IPS-18c (cell line): ENCODE data around the gene MPND.

ENCODE experiments used
- H3K4me3 ChIP-seq: 2 replicates; pipeline ENCODE4 v1.7.0; 2013; ENCODE audit warnings: low read depth, mild to moderate bottlenecking, low read length, moderate library complexity; ENCODE audit not compliant: insufficient read depth
- H3K9me3 ChIP-seq: one replicate; pipeline ENCODE4 v1.6.1; 2013; ENCODE audit warnings: mild to moderate bottlenecking, low read length, moderate library complexity; ENCODE audit not compliant: control insufficient read depth, insufficient read depth

The MPND gene

DNA sequence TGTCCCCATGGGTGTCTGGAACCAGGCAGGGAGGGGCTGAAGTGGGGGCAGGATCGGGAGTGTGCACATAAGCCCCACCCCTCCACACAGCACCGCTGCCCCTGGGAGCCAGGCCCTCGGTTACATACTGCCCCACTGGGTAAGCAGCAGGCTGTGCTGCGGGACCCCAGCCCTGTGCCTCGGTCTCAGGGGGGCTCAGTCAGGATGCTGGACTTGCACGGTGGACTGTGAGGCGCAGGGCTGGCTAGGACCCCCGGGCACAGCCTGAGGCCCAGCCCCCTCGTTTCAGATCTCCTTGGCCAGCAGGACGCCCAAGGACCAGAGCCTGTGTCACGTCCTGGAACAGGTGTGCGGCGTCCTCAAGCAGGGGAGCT is 16.3 kb downstream of the MPND start:
- H3K4me3 ChIP-seq = no peak overlapping the region
- no peaks in the 10 kb centered on the region for H3K9me3 ChIP-seq

DNA sequence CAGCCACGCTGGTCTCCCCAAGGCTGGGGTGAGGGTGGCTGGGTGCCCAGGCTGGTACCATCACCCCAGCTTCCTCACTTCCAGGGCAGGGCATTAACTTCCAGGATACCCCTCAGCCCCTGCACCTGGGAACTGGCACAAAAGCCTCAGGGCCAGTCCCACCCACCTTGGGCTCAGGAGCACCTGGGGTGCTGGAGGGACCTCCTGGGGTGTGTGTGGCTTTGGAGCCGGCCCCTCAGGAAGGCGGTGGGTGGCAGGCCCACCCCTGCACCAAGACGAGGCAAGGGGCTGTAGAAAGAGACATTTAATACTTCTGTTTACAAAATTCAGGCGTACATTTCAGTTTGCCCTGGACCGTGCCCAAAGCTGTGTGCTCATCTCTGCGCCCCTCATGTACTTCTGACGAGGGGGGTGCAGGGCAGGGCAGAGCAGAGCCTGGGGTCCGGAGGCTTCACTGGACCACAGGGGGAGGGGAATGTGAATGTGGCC is 16.8 kb downstream of the MPND start:
- Histone ChIP-seq H3K9me3 (no peaks in the 10 kb centered on the region), H3K4me3 (no peak overlapping the region)

DNA sequence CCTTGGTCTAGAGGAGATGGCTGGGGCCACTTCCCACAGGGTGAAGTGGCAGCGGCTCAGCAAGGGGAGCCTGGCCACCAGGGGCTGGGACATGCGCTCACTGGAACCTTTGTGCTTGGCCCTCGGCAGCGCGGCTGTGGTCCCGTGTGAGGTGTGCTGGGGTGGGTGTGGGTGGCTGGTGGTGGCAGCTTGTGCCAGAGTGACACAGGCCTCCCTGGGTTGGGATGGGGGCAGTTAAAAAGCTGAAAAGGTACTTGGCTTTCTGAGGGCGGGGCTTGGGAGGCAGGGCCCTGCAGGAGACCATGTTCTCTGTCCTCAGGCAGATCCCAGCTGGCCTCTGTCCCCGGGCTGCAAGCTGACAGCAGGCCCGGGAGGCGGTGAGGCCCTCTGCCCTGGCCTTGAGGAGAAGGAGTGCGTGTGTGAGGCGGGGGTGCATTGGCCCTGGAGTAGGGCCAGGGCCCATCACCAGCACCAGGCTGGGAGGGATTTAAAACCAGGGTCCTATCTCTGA is 17.3 kb downstream of the MPND start:
- no peak overlapping the region for H3K4me3 ChIP-seq
- H3K9me3 ChIP-seq = no peaks in the 10 kb centered on the region

DNA sequence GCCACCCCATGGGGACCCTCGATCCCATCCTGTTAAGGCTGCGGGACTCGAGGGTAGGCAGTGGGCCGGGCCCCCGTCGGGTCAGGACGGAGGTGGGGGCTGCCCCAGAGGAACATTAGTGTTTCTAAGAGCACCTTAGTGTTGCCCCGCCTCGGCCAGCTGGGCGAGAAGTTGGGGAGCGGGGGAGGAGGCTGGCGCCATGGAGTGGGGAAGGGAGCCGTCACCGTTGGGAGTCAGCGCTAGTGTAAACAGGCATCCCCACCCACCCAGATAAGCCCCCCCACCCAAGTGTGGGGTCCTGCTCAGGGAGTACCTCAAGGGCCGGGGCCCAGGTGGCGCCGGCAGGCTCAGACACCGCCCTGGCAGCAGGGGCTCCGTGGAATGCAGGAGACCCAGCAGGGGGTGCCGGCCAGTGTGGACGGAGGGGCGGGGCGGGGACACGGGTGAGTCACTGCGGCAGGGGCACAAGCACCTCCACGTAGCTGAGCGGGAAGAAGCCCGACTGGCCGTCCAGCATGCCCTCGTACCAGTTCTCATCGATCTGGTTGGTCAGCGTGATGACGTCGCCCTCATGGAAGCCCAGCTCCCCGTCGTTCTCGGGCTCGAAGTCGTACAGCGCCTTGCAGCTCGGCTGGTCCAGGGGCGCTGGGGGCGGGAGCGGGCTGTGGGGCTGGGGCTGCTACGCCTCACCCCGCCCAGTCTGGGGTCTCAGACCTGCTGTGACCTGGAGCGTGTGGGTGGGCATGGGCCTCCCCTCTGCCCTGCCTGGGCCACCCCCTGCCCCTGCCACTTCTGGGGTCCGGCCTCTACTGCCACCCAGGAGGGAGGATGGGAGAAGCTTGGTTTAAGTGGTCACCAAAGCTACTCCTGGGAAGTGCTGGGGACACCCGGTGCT is 18.0 kb downstream of the MPND start:
- H3K9me3 ChIP-seq = no peaks in the 10 kb centered on the region
- no peak overlapping the region for H3K4me3 ChIP-seq

DNA sequence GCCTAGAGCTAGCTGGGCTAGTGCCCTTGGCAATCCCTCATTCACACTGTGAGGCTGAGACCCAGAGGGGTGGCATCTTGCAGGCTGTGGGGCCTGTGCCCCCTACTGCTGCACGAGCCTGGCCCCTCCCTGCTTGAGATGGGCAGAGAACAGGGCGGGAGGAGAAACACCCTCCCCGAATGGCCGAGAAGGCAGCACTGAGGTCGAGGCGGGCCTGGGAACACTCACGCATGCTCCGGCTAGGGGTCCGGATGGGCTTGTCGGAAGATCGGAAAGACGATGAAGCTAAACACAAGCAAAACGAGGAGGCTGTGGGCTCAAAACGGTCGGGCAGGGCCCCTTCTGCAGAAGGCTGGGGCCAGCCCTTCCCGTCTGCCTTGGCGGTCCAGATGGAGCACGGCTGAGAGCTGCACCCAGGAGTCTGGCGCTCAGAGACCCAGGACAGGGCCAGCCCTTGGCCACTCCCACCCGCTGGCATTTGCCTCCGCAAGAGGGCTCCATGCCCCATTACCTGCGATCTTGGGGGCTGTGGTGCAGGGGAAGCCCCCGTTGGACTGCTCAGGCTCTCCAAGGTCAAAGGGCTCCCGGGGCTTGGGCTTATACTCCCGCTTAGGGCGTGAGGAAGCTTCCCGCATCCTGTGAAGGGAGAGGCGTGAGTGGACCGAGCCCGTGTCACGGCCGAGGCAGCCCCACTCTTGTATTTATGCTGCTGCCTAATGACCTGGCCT is 18.9 kb downstream of the MPND start:
- Histone ChIP-seq H3K9me3 (no peaks in the 10 kb centered on the region), H3K4me3 (no peak overlapping the region)

DNA sequence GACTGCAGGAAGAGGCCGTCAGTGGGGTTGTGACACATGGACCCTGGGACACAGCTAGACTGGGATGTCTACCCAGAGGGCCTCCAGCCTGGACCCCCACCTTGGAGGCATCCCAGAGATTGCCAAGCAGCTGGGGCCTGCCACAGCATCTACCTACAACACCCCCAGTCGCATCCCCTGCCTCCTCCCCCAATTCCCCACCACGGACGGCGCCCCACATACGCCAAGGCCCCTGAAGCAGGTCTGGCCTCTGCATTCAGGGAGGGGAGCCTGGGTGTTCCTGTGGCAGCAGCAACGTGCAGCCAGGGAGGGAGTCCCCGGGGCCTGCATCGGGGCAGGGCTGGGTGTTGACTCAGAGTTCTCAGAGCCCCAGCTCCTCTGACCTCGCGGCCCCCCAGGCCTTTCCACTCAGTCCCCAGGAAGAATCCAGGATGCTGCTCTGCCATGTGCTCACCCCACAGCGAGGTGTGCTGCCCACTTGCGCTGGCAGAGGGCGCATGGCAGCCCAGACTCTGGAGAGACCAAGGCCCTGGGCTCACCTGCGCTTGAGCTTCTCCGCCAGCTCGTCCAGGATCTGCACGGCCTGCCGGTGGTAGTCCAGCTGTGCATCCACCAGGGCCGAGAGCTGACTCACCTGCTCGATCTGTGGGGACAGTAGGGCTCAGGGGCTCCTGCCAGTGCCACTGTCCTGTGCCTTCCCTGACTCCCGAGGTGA is 19.6 kb downstream of the MPND start:
- no peaks in the 10 kb centered on the region for H3K9me3 ChIP-seq
- no peak overlapping the region for H3K4me3 ChIP-seq

DNA sequence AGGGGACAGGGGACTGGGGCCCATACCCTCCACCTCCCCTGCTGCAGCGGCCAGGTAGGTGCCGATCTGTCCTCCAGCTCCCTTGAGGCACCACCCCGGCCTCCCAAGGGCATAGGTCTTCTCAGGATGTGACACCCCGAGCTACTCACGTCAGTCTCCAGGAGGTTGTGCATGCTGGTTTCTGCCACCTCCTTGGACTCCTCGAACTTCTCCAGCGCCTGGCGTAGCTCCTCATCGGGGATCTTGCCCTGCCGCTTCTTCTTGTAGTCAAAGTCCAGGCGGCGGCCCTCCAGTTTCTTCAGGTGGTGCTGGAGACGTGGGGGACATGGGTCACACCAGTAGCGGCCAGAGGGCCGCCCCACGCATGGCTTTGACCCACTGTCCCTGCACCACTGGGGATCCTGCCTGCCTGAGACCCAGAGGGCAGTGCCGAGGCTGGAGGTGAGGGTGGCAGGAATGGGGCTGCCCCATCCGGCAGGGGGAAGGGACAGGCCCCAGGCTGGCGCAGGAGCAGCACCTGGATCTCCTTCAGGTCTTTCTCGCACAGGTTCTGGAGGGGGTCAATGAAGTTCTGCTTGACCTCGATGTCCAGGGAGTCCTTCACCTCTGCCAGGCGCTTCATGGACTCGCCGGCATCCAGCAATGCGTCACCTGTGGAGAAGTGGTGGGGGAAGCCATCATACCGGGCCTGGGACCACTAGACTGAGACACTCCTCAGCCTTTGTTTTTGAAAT is 20.4 kb downstream of the MPND start:
- Histone ChIP-seq H3K9me3 (no peaks in the 10 kb centered on the region), H3K4me3 (no peak overlapping the region)

DNA sequence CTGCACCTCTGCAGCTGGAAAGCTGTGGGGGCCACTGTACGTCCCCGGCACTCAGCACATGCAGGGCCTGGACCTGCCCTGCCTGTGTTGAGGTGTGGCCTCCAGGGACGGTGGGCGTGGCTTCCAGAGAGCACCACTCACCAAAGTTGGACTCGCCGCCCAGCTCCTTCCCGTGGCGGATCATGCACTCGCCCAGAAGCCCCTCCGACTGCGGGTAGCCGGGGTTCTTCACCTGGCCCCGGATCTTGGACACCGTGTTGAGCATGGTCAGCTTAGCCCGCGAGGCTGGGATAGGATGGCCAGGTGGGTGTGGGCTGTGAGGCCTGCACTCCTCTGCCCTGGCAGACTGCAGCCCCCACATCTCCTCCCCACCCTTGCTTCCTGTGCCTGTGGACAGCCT is 22.0 kb downstream of the MPND start:
- H3K4me3 ChIP-seq = no peak overlapping the region
- H3K9me3 ChIP-seq = no peaks in the 10 kb centered on the region

DNA sequence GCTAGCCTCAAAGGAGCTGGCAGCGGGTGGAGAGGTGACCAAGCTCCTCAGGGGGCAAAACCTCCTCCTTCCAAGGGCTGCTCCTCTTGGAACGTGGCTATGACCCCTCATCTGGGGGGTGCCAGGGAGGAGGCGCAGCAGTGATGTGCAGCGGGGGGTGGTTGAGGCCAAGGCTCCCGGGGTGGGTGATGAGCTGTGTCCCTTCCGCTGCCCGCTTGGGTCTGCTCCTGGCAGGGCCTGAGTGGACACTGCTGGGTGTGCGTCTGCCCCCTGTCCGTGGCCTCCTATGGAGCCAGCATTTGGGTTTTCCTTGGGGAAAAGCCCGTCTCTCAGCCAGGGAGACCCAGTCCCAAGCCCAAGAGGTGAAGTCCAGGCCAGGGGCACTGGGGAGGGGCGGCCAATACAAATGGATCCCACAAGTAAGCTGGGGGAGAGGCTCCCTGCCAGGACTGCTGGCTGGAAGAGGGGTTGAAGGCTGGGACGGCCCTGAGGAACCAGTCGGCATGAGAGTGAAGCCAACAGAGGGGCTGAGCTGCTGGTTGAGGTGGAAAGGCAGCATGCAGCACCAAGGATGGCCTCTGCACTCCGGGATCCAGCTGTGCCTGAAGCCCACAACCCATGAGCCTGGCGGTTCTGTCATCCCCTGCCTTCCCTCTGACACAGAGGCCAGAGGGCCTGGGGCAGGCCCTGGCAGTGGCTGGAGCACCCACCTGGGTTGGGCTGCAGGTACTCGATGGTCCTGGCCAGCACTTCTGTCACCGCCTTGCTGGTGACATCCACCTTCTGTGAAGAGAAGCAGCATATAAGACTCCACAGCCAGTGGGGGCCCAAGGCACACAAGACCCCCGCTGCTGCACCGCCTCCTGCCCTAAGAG is 22.7 kb downstream of the MPND start:
- H3K9me3 ChIP-seq = no peaks in the 10 kb centered on the region
- no peak overlapping the region for H3K4me3 ChIP-seq

DNA sequence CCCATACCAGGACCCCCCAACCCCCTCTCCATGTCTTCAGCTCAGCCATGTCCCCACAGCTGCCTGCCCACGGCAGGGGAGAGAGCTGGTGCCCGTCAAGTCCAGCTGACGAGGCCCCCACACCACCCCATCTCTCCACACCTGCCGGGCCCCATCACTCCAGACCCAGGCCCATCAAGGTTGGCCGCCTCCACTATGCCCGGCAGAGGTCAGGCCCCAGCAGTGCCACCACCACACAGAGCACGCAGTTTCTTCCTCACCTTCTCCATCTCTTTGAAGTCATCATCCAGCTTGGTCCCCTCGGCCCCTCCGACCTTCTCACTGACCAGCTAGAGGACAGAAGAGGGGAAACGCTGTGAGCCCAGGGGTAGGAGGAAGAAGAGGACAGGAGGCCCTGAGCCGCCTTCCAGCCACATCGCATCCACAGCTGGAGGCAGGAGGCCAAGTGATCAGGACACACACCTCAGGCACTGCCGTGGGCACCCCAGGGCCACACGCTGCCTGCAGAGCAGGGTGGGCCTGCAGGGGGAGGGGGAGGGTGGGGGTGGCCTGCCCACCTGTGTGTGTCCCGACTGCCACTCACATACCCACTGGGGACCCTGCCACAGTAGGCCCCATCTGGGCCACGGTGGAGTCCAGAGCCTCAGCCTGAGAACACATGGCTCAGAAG is 23.4 kb downstream of the MPND start:
- Histone ChIP-seq H3K4me3 (no peak overlapping the region), H3K9me3 (no peaks in the 10 kb centered on the region)

DNA sequence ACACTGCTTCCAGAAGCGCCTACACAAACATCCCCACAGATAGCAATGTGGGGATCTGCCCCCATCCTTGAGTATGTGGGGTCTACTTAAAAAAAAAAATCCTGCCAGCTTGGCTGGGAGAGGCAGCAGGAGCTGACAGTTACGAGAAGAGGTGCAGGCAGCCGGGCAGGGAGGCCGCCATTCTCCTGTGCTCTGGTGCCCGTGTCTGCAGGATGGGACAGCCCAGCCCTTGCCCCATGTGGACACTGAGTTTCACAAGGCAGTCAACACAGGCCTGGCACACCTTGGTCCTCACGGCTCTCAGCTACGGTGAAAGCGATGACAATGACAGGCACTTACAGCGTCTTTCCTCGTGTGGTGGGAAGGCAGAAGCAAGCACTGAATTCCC is 24.0 kb downstream of the MPND start:
- no peak overlapping the region for H3K4me3 ChIP-seq
- no peaks in the 10 kb centered on the region for H3K9me3 ChIP-seq

DNA sequence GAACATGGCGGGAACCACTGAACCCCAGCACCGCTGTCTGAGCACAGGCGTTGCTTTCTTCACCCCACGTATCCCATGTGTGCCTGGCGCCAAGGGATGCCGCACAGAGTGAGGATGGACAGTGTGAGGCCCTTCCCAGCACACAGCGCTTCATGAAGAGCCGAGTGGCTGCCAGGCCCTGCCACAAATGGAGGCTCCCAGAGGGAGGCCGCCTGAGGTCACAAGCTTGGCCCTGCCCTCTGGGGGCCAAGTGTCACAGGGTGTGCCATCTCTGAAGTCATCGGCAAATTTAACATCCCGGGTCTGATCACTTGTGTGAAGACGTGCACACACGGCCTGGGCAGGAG is 24.4 kb downstream of the MPND start:
- no peak overlapping the region for H3K4me3 ChIP-seq
- no peaks in the 10 kb centered on the region for H3K9me3 ChIP-seq

DNA sequence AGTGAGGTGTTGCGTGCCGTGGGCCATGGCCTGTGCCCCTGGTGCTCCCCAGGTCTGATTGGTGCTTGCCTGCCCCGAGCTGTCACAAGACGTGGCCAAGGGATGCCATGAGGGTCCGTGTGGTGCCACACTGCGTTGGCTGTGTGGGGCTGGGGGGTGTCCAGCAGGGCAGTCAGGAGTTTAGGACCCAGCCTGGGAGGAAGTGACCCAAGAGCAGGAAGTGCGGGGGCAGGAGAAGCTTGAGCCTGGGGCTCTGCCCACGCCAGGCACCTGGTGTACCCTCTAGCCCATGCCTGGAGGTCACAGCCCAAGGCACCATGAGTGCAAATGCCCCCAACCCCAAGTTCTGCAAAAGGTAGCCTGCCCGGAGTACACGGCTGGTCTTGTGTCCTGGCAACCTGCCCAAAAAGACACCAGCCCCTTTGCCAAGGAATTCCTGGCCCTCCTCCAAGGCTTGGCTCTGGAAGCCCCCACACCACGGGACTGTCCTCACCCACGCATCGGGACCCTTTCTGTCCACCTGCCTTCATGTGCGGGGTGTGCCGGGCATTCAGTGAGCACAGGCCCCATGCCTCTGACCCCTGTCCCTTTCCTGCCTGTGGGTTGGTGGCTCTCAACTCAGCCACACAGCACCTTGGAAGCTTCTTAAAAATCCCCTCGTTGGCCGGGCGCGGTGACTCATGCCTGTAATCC is 24.9 kb downstream of the MPND start:
- H3K4me3 ChIP-seq = no peak overlapping the region
- no peaks in the 10 kb centered on the region for H3K9me3 ChIP-seq

DNA sequence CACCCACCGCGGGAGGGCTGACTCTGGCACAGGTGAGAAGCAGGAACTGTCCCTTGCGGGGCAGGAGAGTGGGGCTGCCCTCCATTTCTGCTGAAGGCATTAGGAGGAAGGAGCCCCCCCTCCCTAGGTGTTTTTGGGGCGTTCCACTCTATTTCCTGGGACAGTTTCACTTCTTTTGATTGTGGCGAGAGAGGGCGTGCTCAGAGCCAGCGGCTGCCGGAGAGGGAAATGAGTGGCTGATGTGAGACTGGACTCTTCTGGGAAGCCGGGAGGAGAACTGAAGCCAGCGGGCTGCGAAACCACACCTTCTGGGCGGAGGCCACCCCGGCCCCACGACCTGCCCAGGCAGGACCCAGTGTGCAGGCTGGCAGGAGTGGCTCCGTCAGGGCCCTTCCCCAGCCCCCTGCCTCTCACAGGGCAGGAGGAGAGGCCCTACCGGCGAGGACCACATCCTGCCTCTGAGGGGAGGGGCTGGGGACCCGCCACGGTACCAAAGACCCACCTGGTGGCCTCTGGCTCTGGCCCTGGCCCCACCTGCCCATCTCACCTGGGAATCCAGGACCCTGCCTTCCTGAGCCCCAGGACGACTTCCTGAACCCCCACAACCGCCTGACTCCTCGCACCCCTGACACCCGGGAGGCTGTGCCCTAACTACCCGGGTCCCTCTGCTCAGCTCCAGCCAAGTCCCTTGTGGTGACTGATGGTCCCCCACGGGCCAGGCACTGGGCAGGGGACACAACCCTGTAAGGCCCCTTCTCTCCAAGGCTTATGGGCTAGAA is 25.9 kb downstream of the MPND start:
- Histone ChIP-seq H3K9me3 (no peaks in the 10 kb centered on the region), H3K4me3 (no peak overlapping the region)

DNA sequence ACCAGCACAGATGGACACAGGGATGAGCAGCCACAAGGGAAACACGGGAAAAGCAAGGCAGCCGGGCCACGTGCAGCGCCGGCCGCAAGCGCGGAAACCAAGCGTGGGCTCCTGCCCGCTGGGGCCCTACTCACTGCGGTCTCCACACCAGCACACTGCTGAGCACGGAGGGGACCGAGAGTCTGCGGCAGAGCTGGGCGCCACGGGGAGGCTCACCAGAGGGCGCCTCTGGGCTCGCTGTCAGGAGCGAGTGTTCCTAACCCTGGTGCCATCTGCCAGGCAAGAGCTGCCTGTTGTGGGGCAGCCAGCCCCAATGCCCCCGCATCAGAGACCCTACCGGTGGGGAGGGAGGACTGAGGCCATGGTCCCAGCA is 26.5 kb downstream of the MPND start:
- H3K9me3 ChIP-seq = no peaks in the 10 kb centered on the region
- no peak overlapping the region for H3K4me3 ChIP-seq
